Stimulated activated memory B cell treated with anti-CD40 and anti-IgM and Interleukin-4, amounts not matched to agents 10 μg/mL and 1 μg/mL and 100 μg/mL, for 72 hours (primary cell): ENCODE results near the gene PDIK1L.
"Not testable (repeated sequence)": the region's sequence is repeated elsewhere in the genome, so short reads cannot be mapped to it uniquely, and the experiment has no call there.

ENCODE experiments used
- ATAC-seq: fragments of 150-1000 bp; cut with Tn5 transposase; 2 replicates; pipeline ENCODE4 v1.10.0; 2021
- H3K27ac Mint-ChIP-seq: one replicate; pipeline ENCODE4 v1.8.0; 2022; ENCODE audit warnings: mild to moderate bottlenecking, mixed read lengths
- H3K27me3 Mint-ChIP-seq: one replicate; pipeline ENCODE4 v1.8.0; 2022; ENCODE audit warnings: mixed read lengths
- H3K36me3 Mint-ChIP-seq: one replicate; pipeline ENCODE4 v1.8.0; 2022; ENCODE audit warnings: mixed read lengths
- H3K4me1 Mint-ChIP-seq: one replicate; pipeline ENCODE4 v1.8.0; 2022; ENCODE audit warnings: mixed read lengths
- H3K4me3 Mint-ChIP-seq: one replicate; pipeline ENCODE4 v1.8.0; 2022; ENCODE audit warnings: mild to moderate bottlenecking, moderate library complexity, mixed read lengths
- H3K9me3 Mint-ChIP-seq: one replicate; pipeline ENCODE4 v1.8.0; 2022; ENCODE audit warnings: mixed read lengths

The PDIK1L gene

GRCh38 chr1:26081267-26082019, 30.2 kb upstream of the PDIK1L start:
- peaks cover 70% of the 10 kb centered on the region for H3K27me3 Mint-ChIP-seq
- H3K9me3 Mint-ChIP-seq, result no peaks in the 10 kb centered on the region
- no peaks in the 10 kb centered on the region for H3K4me1 Mint-ChIP-seq
- H3K36me3 Mint-ChIP-seq, result no peaks in the 10 kb centered on the region
- no peak for ATAC-seq
- no peak overlapping the region for H3K4me3 Mint-ChIP-seq
- H3K27ac Mint-ChIP-seq, result no peak overlapping the region

GRCh38 chr1:26082020-26082350, 29.6 kb upstream of the PDIK1L start:
- no peak overlapping the region for H3K27ac Mint-ChIP-seq
- H3K9me3 Mint-ChIP-seq, result no peaks in the 10 kb centered on the region
- H3K36me3 Mint-ChIP-seq, result no peaks in the 10 kb centered on the region
- ATAC-seq, result no peak
- H3K4me1 Mint-ChIP-seq, result no peaks in the 10 kb centered on the region
- no peak overlapping the region for H3K4me3 Mint-ChIP-seq
- peaks cover 69% of the 10 kb centered on the region for H3K27me3 Mint-ChIP-seq

GRCh38 chr1:26083208-26083607, 28.4 kb upstream of the PDIK1L start:
- no peaks in the 10 kb centered on the region for H3K36me3 Mint-ChIP-seq
- H3K4me3 Mint-ChIP-seq, result no peak overlapping the region
- no peaks in the 10 kb centered on the region for H3K9me3 Mint-ChIP-seq
- peaks cover 75% of the 10 kb centered on the region for H3K27me3 Mint-ChIP-seq
- no peak for ATAC-seq
- no peak overlapping the region for H3K27ac Mint-ChIP-seq
- no peaks in the 10 kb centered on the region for H3K4me1 Mint-ChIP-seq

DNA sequence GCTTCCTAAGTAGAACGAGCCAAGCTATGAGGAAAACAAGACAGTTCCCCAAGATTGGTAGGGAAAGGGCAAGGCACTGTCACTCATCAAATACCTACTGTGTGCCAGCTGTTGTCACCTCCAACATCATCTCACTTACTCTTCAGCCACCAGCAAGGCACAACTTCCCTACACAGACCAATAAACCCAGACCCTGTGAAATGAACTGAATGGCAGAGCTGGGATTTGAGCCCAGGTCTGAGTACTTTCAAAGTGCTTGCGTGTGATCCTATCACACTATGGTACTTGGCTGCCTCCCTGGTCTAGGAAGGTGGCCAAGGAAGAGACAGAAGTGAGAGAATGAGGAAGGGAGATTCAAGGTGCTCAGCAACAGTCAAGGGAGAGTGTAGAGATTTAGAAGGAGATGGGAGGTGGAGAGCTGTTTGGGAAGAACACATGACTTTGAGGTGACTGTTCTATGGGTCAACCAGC, 27.5 kb upstream of the PDIK1L start:
- Mint-ChIP-seq H3K36me3 (no peaks in the 10 kb centered on the region), H3K9me3 (no peaks in the 10 kb centered on the region), H3K27me3 (peaks cover 72% of the 10 kb centered on the region), H3K4me1 (no peaks in the 10 kb centered on the region), H3K4me3 (no peak overlapping the region), H3K27ac (no peak overlapping the region)
- no peak for ATAC-seq

DNA sequence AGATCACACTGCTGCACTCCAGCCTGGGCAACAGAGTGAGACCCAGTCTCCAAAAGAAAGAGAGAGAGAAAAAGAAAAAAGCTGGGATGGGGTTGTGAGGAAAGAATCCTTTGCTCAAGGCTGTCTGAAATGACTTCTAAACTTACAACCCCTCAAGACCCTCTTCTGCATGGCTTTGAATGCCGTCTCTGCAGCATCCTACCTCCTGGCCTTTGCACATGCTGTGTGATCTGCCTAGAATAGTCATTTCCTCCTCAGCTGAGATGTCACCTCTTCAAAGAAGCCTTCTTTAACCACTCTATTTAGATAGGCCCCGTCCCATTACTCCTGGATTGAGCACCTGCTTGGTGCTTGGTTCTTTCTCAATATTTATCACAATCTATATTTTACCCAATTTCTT, 26.8 kb upstream of the PDIK1L start:
- Mint-ChIP-seq H3K36me3 (no peaks in the 10 kb centered on the region), H3K27ac (no peak overlapping the region), H3K4me1 (no peaks in the 10 kb centered on the region), H3K27me3 (peaks cover 69% of the 10 kb centered on the region), H3K4me3 (no peak overlapping the region), H3K9me3 (no peaks in the 10 kb centered on the region)
- no peak for ATAC-seq

GRCh38 chr1:26089125-26089524, 22.5 kb upstream of the PDIK1L start:
- Mint-ChIP-seq H3K27ac (no peak overlapping the region), H3K9me3 (no peaks in the 10 kb centered on the region), H3K36me3 (no peaks in the 10 kb centered on the region), H3K4me3 (no peak overlapping the region), H3K27me3 (peaks cover 74% of the 10 kb centered on the region), H3K4me1 (no peaks in the 10 kb centered on the region)
- no peak for ATAC-seq

DNA sequence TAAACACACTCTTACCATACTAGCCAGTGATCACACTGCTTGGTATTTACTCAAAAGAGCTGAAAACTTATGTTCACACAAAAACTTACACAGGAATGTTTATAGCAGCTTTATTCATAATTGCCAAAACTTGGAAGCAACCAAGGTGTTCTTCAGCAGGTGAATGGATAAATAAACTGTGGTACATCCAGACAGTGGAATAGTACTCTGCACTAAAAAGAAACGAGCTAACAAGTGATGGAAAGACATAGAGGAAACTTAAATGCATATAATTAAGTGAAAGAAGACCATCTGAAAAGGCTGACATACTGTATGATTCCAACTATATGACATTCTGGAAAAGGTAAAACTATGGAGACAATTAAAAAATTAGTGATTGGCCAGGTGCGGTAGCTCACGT, 20.7 kb upstream of the PDIK1L start:
- Mint-ChIP-seq H3K36me3 (no peaks in the 10 kb centered on the region), H3K27ac (no peak overlapping the region), H3K27me3 (peaks cover 56% of the 10 kb centered on the region), H3K9me3 (no peaks in the 10 kb centered on the region), H3K4me1 (no peaks in the 10 kb centered on the region), H3K4me3 (no peak overlapping the region)
- ATAC-seq, result no peak

GRCh38 chr1:26092422-26092821, 19.2 kb upstream of the PDIK1L start:
- peaks cover 46% of the 10 kb centered on the region for H3K27me3 Mint-ChIP-seq
- no peaks in the 10 kb centered on the region for H3K4me1 Mint-ChIP-seq
- ATAC-seq, result no peak
- no peaks in the 10 kb centered on the region for H3K9me3 Mint-ChIP-seq
- no peaks in the 10 kb centered on the region for H3K36me3 Mint-ChIP-seq
- H3K27ac Mint-ChIP-seq, result no peak overlapping the region
- H3K4me3 Mint-ChIP-seq, result no peak overlapping the region

- not testable (repeated sequence) for H3K4me1 Mint-ChIP-seq, H3K27ac Mint-ChIP-seq, H3K36me3 Mint-ChIP-seq, ATAC-seq, H3K4me3 Mint-ChIP-seq, H3K9me3 Mint-ChIP-seq
- H3K27me3 Mint-ChIP-seq, result peaks cover 35% of the 10 kb centered on the region
Observed at GRCh38 chr1:26093569-26093968, 18.1 kb upstream of the PDIK1L start.

GRCh38 chr1:26094076-26094669, 17.5 kb upstream of the PDIK1L start:
- Mint-ChIP-seq H3K9me3 (no peaks in the 10 kb centered on the region), H3K27me3 (peaks cover 37% of the 10 kb centered on the region), H3K4me1 (no peaks in the 10 kb centered on the region), H3K36me3 (no peaks in the 10 kb centered on the region), H3K4me3 (no peak overlapping the region), H3K27ac (no peak overlapping the region)
- no peak for ATAC-seq

DNA sequence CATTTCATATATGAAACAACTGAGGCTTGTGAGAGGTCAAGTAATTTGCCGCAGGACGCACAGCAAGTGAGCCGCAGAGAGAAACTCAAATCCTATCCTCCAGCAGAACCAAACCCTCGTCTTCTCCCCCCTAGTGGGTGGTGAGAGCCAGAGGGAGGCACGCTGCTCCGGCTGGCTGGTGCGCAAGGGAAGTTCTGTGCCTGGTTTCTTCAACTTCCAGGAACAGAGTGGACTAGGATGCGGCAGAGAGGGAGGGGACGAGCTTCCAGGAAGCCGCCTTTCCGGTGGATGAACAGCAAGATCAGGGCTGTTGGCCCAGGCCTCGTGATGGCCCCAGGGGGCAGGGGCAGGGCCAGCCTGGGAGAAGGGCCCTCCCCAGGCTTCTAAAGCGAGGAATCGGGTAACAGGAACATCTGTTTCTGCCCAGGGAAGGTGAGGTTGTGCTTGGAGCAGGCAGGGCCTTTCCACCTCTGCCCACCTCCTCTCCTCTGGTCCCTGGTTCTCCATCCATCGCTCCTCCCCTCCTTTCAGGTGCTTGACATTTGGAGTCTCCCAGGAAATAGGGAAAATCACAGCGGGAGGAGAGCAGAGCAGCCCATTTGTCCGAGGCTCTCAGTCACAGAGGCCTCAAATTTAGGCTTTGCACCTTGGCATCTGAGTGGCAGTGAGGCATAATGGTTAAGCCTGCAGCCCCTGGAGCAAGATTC, 16.8 kb upstream of the PDIK1L start:
- peaks cover 41% of the 10 kb centered on the region for H3K27me3 Mint-ChIP-seq
- no peak overlapping the region for H3K27ac Mint-ChIP-seq
- no peak overlapping the region for H3K4me3 Mint-ChIP-seq
- H3K36me3 Mint-ChIP-seq, result no peaks in the 10 kb centered on the region
- no peaks in the 10 kb centered on the region for H3K9me3 Mint-ChIP-seq
- no peaks in the 10 kb centered on the region for H3K4me1 Mint-ChIP-seq
- no peak for ATAC-seq

- Mint-ChIP-seq H3K36me3 (no peaks in the 10 kb centered on the region), H3K27ac (no peak overlapping the region), H3K4me1 (no peaks in the 10 kb centered on the region), H3K27me3 (peaks cover 24% of the 10 kb centered on the region), H3K4me3 (no peak overlapping the region), H3K9me3 (no peaks in the 10 kb centered on the region)
- no peak for ATAC-seq
Observed at GRCh38 chr1:26096471-26096870, 15.2 kb upstream of the PDIK1L start.

- no peak overlapping the region for H3K4me3 Mint-ChIP-seq
- no peaks in the 10 kb centered on the region for H3K9me3 Mint-ChIP-seq
- H3K36me3 Mint-ChIP-seq, result no peaks in the 10 kb centered on the region
- no peaks in the 10 kb centered on the region for H3K4me1 Mint-ChIP-seq
- ATAC-seq, result no peak
- no peak overlapping the region for H3K27ac Mint-ChIP-seq
- H3K27me3 Mint-ChIP-seq, result peaks cover 12% of the 10 kb centered on the region
Observed at GRCh38 chr1:26097696-26098095, 13.9 kb upstream of the PDIK1L start.

DNA sequence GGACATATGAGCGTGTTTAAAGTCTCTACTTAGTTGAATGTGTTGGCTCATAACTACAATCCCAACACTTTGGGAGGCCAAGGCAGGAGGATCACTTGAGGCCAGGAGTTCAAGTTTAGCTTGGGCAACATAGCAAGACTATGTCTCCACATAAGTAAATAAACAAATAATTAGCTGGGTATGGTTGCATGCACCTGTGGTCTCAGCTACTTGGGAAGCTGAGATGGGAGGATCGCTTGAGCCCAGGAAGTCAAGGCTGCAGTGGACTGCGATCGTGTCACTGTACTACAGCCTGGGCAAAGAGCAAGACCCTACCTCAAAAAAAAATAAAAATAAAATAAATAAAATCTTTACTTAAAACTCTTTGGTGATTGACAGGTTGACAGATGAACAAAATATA, 13.0 kb upstream of the PDIK1L start:
- no peak overlapping the region for H3K27ac Mint-ChIP-seq
- H3K9me3 Mint-ChIP-seq, result no peaks in the 10 kb centered on the region
- H3K36me3 Mint-ChIP-seq, result no peaks in the 10 kb centered on the region

DNA sequence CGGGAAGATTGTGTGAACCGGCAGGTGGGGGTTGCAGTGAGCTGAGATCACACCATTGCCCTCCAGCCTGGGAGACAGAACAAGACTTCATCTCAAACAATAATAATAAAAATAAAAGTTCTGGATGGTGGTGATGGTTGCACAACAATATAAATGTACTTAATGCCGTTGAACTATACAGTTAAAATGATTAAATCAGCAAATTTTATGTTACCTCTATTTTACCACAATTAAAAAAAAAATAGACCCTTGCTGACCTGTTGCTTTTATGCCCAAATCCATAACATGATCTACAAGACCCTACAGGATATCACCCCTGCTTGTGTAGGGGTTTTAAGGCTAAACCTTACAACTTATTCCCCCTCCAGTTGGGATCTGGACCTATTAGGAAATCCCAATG, 11.8 kb upstream of the PDIK1L start:
- Mint-ChIP-seq H3K9me3 (no peaks in the 10 kb centered on the region), H3K4me3 (no peak overlapping the region), H3K4me1 (no peaks in the 10 kb centered on the region), H3K27ac (no peak overlapping the region), H3K27me3 (peaks cover 9% of the 10 kb centered on the region), H3K36me3 (no peaks in the 10 kb centered on the region)
- ATAC-seq, result no peak

More for the DNA sequence above, 13.0 kb upstream of the PDIK1L start:
- Mint-ChIP-seq H3K4me1 (no peaks in the 10 kb centered on the region), H3K4me3 (no peak overlapping the region), H3K27me3 (peaks cover 9% of the 10 kb centered on the region)
- no peak for ATAC-seq

GRCh38 chr1:26100204-26100603, 11.4 kb upstream of the PDIK1L start:
- H3K27me3 Mint-ChIP-seq, ATAC-seq, H3K27ac Mint-ChIP-seq: not testable (repeated sequence)

More at GRCh38 chr1:26100204-26100603, 11.4 kb upstream of the PDIK1L start:
- H3K36me3 Mint-ChIP-seq, H3K4me3 Mint-ChIP-seq, H3K4me1 Mint-ChIP-seq, H3K9me3 Mint-ChIP-seq: not testable (repeated sequence)
